Hypothalamus (tissue), 51 donors: ENCODE measurements around the gene ZNF469.
"Not testable (repeated sequence)": the region's sequence is repeated elsewhere in the genome, so short reads cannot be mapped to it uniquely, and the experiment has no call there.

Experiments used
- DNase-seq, 51 donors: peaks; one replicate each; lab custom pipeline; 2025; lab: John Stamatoyannopoulos, UW

The ZNF469 gene

GRCh38 chr16:88406096-88407041 lies 23.6 kb downstream of the ZNF469 start:
- peak in 3 of 51 donors; percentile 4 to 15 (median 10) for DNase-seq

DNA sequence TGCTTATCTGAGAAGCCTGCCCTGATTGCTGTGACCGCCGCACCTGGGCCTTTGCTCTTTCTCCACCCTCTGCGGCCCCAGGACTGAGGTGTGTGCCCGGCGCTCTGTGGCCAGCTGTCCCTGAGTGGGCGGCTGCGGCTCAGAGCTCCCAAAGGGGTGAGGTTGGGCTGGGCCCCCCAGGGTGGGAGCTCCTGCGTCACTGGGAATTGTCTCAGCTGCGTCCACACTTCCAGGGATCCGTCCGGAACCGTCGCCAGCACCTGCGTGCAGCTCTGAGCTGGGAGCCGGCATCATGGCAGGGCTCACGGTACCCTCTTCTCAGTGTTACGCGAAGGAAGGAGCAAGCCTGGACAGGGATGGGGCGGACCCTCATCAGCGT lies 24.3 kb downstream of the ZNF469 start:
- DNase-seq = no peak

- no peak for DNase-seq
These were observed 25.0 kb downstream of the ZNF469 start for GRCh38 chr16:88407807-88408206.

DNA sequence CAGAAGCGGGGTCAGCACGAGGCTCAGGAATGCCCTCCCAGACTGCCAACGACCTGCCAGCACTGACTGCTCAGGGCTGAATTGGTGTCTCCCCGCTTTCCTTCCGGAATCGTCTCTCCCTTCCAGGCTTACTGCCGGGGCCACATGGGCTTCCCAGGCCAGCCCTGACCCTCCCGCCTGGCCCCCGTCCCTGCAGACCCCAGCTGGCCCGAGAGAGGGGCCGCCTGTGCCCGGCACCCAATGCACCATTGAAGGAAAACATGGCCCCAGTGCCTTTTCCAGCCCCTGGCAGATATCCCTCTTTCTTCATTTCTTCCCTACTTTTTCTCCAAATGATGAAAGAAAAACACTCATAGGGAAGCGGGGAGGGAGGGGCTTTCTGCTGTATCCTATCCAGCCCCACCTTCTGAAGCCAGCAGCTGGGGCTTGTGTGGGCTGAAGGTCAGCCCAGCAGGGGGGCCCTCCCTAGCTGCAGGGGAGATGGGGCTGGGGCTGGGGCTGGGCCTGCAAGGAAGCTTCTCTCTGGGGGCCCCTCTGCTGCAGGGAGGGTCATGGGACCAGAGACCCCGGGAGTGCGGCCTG lies 25.9 kb downstream of the ZNF469 start:
- no peak for DNase-seq

DNA sequence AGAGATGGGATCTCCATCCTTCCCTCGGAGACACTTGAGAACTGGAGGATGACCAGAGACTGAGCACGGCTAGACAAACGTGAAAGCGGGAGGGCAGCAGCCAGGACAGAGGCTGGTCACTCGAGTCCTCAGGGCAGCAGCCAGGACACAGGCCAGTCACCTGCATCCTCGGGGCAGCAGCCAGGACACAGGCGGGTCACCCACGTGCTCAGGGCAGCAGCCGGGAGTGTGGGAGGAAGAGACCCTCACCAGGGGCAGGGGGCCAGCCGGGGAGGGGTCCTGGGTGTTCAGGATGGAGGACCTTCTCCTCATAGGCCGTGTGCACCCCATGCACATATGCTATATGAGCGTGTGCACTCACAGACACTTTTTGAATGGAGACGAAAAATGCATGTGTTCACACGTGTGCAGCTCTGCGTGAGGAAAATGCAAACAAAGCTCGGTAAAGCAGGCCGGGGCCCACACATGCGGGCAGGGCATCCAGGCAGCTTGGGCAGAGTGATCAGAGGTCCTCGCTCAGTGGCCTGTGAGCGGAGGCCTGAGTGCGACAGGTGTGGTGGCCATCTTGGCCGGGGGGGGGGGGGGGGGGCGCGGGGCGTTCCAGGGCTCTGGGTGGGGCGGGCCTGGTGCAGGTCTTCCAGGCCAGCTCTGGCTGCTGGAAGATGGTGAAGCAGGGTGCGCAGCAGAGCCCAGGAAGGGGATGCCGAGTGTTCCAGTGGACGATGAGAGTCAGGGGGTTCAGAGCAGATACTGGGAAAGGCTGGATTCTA lies 26.7 kb downstream of the ZNF469 start:
- DNase-seq = no peak

DNA sequence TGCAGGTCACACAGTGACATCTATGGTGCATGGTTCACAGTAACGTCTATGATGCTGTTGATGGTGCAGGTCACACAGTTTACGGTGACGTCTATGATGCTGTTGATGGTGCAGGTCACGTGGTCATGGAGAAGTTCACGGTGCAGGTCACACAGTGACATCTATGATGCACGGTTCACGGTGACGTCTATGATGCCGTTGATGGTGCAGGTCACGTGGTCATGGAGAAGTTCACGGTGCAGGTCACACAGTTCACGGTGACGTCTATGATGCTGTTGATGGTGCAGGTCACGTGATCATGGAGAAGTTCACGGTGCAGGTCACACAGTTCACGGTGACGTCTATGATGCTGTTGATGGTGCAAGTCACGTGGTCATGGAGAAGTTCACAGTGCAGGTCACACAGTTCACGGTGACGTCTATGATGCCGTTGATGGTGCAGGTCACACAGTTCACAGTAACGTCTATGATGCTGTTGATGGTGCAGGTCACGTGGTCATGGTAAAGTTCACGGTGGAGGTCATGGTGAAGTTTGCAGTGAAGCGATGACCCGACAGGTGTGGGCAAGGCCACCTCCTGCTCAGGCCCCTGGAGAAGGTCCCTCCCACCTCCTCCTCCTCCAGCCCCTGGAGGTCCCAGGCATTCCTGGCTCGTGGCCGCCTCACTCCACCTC lies 27.7 kb downstream of the ZNF469 start:
- not testable (repeated sequence) for DNase-seq

DNA sequence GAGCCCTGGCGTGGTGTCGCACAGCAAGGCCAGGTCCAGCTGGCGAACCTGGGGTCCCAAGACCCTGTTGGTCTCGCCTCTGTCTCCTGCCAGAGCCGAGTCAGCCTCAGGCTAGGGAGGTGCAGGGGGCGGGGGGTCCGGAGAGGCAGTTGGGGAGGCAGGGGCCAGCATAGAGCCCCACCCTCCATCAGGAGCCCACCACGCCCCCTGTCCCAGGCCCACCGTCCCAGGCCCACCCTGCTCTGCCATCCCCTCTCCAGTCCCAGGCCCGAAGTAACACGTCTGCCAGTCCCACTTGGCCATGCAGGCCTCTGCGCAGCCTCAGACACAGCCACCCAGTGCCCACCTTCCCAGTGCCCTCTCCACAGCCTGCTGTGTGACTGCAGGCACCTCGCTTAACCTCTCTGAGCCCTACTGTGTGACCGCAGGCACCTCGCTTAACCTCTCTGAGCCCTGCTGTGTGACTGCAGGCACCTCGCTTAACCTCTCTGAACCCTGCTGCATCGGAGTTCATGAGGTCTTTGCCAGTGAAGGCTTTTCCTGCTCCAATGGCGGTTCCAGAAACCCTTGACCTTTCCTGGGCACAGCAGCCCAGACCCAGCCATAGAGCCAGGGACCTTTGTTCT lies 29.3 kb downstream of the ZNF469 start:
- peak in 1 of 51 donors; percentile 17 for DNase-seq

DNA sequence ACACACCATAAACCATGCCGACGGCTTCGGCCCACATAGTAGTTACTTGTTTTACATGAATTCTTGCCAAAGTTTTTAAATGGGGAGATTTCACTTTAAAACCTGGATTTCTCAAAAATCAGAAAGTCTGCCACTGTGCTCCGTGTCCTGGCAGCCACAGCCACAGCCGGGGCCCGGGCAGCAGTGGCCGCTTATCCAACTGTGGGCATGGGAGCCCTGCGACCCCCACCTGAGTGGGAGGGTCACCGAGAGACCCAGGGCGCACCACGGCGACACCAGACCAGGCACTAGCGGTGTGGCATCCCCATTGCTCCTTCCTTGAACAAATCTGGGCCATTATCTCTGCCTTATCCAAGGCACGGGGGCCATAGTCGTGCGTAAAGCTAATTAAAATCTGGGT lies 30.0 kb downstream of the ZNF469 start:
- DNase-seq = no peak

DNA sequence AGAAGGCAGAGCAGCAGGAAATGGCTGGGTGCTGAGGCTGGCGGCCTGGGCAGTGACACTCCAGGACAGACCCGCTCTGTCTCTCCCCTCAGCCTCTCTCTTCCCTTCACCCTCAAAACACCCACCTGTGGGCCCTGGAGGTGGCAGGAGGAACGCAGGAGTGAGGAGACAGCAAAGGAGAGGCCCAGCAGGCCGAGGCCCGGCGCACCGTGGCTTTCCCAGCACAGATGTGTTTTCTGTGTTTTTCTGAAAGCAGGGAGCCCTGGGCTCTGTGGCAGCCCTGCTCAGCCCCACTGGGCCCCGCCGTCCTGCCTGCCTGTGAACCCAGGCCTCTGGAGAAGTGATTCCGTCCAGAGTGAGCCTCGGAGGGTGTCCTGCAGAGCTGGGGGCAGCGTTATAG lies 30.5 kb downstream of the ZNF469 start:
- no peak for DNase-seq

- DNase-seq = no peak
These were observed 30.9 kb downstream of the ZNF469 start for GRCh38 chr16:88413631-88414030.

GRCh38 chr16:88414521-88415380 lies 32.0 kb downstream of the ZNF469 start:
- DNase-seq = no peak

DNA sequence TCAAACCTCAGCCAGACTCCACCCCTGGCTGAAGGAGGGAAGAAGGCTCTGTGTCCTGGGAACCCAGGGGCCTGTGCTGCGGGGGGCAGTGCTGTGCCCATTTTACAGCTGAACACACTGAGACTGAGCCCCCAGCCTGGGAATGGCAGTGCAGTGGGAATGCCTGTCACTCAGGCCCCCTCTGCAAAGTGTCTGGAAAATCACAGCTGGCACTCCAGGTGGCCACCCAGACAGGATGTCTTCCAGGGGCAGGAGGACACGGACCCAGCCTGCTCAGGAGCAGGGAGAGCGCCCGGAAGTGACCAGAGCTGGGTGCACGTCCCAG lies 32.6 kb downstream of the ZNF469 start:
- DNase-seq = no peak

GRCh38 chr16:88415713-88416323 lies 33.1 kb downstream of the ZNF469 start:
- no peak for DNase-seq

- no peak for DNase-seq
These were observed 33.9 kb downstream of the ZNF469 start for GRCh38 chr16:88416686-88417085.

DNA sequence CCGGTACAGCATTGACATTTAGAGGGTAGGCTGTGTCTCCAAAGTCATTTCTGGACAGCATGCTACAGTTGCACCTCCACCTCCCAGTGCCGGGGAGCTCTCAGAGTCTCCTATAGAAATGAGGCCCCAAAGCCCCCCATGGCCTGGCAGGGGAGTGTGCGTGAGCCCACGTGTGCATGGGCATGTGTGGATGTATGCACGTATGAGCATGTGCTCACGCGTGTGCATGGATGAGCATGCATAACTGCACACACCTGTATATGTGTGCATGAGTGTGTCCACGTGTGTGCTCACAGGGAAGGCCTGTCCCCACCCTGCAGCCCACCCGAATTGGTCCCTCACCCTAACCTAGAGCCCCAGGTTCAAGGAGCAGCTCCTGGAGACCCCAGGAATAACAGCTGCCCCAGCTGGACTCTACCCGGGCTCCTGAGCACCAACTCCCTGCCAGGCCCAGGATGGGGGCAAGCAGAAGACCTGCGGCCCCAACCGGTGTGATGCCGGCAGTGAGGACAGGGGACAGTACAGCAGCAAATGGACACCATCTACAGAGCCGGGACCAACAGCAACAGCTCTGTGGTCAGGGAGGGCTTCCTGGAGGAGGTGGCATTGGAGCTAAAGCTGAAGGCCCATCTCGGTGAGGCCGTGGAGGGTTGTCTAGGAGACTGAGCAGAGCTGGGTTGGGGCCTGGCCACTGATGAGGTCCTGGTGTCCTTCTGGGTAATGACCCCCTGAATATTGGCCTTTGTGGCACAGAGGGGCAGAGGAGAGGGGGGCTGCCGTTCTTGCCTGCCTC lies 35.1 kb downstream of the ZNF469 start:
- DNase-seq = no peak

- DNase-seq = no peak
These were observed 36.1 kb downstream of the ZNF469 start for GRCh38 chr16:88418869-88419268.

DNA sequence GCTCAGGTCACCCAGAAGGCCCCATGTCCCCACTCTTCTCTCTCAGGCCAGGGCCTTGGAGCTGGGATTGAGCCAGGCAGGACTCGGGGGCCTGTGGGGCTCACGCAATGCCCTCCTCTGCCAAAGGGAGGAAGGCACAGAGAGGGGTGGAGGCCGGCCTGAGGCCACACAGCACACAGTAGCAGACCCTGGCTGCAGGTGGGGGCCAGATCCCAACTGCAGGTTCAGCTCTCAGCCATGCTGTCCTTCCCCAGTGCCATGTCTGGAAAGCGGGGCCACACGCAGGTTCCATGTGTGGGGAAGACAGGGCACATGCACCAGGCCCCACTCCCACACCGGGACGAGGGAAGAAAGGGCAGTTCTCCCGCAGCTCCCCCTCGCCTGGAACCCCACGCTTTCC lies 37.0 kb downstream of the ZNF469 start:
- no peak for DNase-seq

- no peak for DNase-seq
These were observed 37.7 kb downstream of the ZNF469 start for GRCh38 chr16:88420496-88420895.
